Measurements from ENCODE around the gene KATNAL1. TPM values are rescaled to one million over a fixed set of nuclear protein-coding genes. Genes with fewer than 3 reads are reported as not detected.

The KATNAL1 gene
- total RNA-seq, 5 donors from 2014 or later (not counting 1 experiment from before 2014, with no cell fraction given), result 4.0 to 13.8 (median 7.3) TPM

DNA sequence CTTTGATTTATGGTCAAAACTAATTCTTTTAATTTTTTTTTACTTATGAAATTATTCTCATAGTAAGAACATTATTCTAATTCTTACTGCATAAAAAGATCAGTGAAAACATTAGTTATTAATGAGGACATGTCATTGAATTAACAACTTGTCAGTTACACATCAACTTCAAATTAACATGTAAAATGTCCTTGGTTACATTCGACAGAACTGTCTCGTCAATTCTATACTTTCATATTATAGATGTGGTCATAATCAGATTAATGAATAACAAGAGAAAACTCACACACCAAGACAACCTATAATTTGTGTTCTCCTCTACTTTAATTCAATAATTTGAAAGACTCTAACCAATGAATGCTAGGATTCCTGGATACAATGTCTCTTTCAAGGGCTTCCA is 66.7 kb downstream of the KATNAL1 start:
- CTCF ChIA-PET, result no interaction called here
- peaks cover 0 to 3% (median 0%) of the 10 kb centered on the region in 3 donors for H3K4me1 Mint-ChIP-seq
- Histone ChIP-seq H3K27ac (ENCODE audit: low read length) (no peak overlapping the region), H3K27me3 (replicated peaks in 1 of 2; ENCODE audit: control insufficient read depth in 2 of 2, extremely low read depth in 1 of 2, insufficient read depth in 2 of 2, low read length in 1 of 2) (no peaks in the 10 kb centered on the region), H3K36me3 (ENCODE audit: control insufficient read depth in 2 of 2, extremely low read depth in 1 of 2, insufficient read depth in 1 of 2, low read length in 1 of 2) (no peaks in the 10 kb centered on the region), H3K4me3 (ENCODE audit: control insufficient read depth in 1 of 2, extremely low read depth in 1 of 2, low read length in 1 of 2) (no peak overlapping the region), H3K4me1 (ENCODE audit: control insufficient read depth in 1 of 2, extremely low read depth in 1 of 2, insufficient read depth in 2 of 2, low read length in 2 of 2) (no peaks in the 10 kb centered on the region), H3K9me3 (no peaks in the 10 kb centered on the region)
- POLR2A ChIA-PET, result no interaction called here
- H3K27ac Mint-ChIP-seq, result no peak overlapping the region
- DNase-seq (no peak), ATAC-seq (replicated peaks in 1 of 4) (no peak)
- no peaks in the 10 kb centered on the region for H3K27me3 Mint-ChIP-seq
- peaks cover 27% of the 10 kb centered on the region for H3K36me3 Mint-ChIP-seq
- H3K9me3 Mint-ChIP-seq, result peaks cover 0 to 5% (median 0%) of the 10 kb centered on the region in 3 donors
- H3K4me3 Mint-ChIP-seq, result no peak overlapping the region
- no CpG with 5 or more reads among the region's 2 CpGs for WGBS (ENCODE audit: insufficient coverage)

DNA sequence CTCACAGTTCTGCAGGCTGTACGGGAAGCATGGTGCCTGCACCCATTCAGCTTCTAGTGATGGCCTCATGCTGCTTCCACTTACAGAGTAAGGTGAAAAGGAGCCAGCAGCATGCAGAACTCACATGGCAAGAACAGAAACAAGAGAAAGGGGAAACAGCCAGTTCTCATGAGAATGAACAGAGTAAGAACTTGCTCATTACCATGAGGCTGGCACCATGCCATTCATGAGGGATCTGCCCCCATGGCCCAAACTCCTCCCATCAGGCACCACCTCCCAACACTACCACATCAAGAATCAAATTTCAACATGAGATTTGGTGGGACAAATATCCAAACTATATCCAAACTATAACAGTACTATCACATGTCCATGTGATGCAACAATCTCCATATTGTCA is 72.1 kb downstream of the KATNAL1 start:
- no peak for ATAC-seq (replicated peaks in 1 of 4)
- H3K27me3 ChIP-seq (replicated peaks in 1 of 2; ENCODE audit: control insufficient read depth in 2 of 2, extremely low read depth in 1 of 2, insufficient read depth in 2 of 2, low read length in 1 of 2), result no peaks in the 10 kb centered on the region
- H3K4me3 ChIP-seq (ENCODE audit: control insufficient read depth in 1 of 2, extremely low read depth in 1 of 2, low read length in 1 of 2), result no peak overlapping the region
- CTCF ChIA-PET, result no interaction called here
- no peaks in the 10 kb centered on the region for H3K9me3 ChIP-seq
- 100% methylated on average over 1 of the region's 1 CpG for WGBS (ENCODE audit: insufficient coverage)
- Mint-ChIP-seq H3K27me3 (no peaks in the 10 kb centered on the region), H3K27ac (no peak overlapping the region), H3K9me3 (no peaks in the 10 kb centered on the region), H3K4me3 (no peak overlapping the region), H3K36me3 (peaks cover 18% of the 10 kb centered on the region), H3K4me1 (no peaks in the 10 kb centered on the region)
- H3K36me3 ChIP-seq (ENCODE audit: control insufficient read depth in 2 of 2, extremely low read depth in 1 of 2, insufficient read depth in 1 of 2, low read length in 1 of 2), result peaks cover 0 to 5% of the 10 kb centered on the region in 2 donors
- POLR2A ChIA-PET, result no interaction called here
- no peak for DNase-seq
- H3K4me1 ChIP-seq (ENCODE audit: control insufficient read depth in 1 of 2, extremely low read depth in 1 of 2, insufficient read depth in 2 of 2, low read length in 2 of 2), result no peaks in the 10 kb centered on the region
- H3K27ac ChIP-seq (ENCODE audit: low read length), result no peak overlapping the region

DNA sequence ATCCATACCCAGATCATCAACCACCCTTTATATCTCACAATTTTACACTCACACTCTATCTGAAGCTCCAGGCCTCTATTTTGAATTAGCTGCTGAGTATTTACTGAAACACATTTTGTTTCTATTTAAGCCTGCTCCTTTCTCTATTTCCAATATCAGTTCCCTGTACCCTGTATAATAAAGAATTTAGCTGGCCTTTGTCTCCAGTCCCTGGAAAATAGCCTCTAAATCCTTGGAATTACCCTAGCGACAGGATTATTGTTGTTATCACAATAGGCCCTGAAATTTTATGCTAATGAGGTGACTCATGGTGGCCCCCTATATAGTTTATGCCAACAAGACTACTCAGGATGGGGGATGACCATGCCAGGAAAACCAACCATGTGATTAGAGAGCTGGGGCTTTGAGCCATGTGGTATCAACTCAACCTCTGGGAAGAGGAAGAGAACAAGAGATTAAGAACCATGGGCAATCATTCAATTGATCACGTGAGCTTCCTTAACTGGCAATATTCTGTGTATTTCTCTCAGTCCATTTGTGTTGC is 72.7 kb downstream of the KATNAL1 start:
- no peaks in the 10 kb centered on the region for H3K27me3 ChIP-seq (replicated peaks in 1 of 2; ENCODE audit: control insufficient read depth in 2 of 2, extremely low read depth in 1 of 2, insufficient read depth in 2 of 2, low read length in 1 of 2)
- no peak overlapping the region for H3K4me3 ChIP-seq (ENCODE audit: control insufficient read depth in 1 of 2, extremely low read depth in 1 of 2, low read length in 1 of 2)
- no peaks in the 10 kb centered on the region for H3K9me3 Mint-ChIP-seq
- ChIA-PET POLR2A (no interaction called here), CTCF (no interaction called here)
- H3K27ac Mint-ChIP-seq, result no peak overlapping the region
- peaks cover 0 to 8% of the 10 kb centered on the region in 2 donors for H3K36me3 ChIP-seq (ENCODE audit: control insufficient read depth in 2 of 2, extremely low read depth in 1 of 2, insufficient read depth in 1 of 2, low read length in 1 of 2)
- H3K4me3 Mint-ChIP-seq, result no peak overlapping the region
- no peaks in the 10 kb centered on the region for H3K9me3 ChIP-seq
- H3K27me3 Mint-ChIP-seq, result no peaks in the 10 kb centered on the region
- H3K4me1 ChIP-seq (ENCODE audit: control insufficient read depth in 1 of 2, extremely low read depth in 1 of 2, insufficient read depth in 2 of 2, low read length in 2 of 2), result no peaks in the 10 kb centered on the region
- H3K4me1 Mint-ChIP-seq, result no peaks in the 10 kb centered on the region
- peaks cover 17% of the 10 kb centered on the region for H3K36me3 Mint-ChIP-seq
- no CpG with 5 or more reads among the region's 2 CpGs for WGBS (ENCODE audit: insufficient coverage)
- DNase-seq (no peak), ATAC-seq (replicated peaks in 1 of 4) (no peak)
- H3K27ac ChIP-seq (ENCODE audit: low read length), result no peak overlapping the region

DNA sequence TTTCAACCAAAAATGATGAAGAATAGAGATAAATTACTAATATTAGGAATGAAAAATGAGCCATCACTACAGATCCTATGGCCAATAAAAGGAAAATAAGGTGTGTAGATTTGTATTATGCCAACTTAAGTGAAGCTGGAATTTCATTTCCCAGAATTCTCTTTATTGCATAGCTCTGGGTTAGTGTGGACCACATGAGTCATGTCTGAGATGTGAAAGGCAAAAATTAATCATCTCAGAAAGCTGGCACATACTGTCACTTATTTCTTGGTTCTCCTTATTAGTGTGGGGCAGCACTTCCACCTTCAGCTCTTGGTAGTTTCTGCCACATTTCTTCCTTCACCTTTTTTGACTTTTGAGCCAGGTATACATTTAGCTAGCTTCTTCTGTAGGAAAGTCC is 82.6 kb downstream of the KATNAL1 start:
- POLR2A ChIA-PET, result no interaction called here
- H3K4me3 Mint-ChIP-seq, result no peak overlapping the region

DNA sequence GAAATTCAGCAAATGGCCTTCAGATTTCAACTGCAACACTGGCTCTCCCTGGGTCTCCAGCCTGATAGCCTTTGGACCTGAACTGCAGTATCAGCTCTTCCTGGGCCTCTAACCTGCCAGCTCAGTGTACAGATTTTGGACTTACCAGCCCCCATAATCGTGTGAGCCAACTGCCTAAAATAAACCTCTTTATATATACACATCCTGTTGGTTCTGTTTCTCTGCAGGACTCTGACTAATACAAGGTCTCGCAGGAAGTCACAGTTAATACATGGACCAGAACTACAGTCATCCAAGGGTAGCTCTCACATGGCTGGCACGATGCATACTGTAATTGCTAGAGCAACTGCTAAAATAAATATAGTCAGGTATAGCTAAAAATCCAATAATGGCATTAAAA is 85.1 kb downstream of the KATNAL1 start:
- ChIA-PET POLR2A (no interaction called here), CTCF (no interaction called here)
- Histone ChIP-seq H3K27ac (ENCODE audit: low read length) (no peak overlapping the region), H3K27me3 (replicated peaks in 1 of 2; ENCODE audit: control insufficient read depth in 2 of 2, extremely low read depth in 1 of 2, insufficient read depth in 2 of 2, low read length in 1 of 2) (no peaks in the 10 kb centered on the region), H3K9me3 (peaks cover 7% of the 10 kb centered on the region), H3K4me3 (ENCODE audit: control insufficient read depth in 1 of 2, extremely low read depth in 1 of 2, low read length in 1 of 2) (no peak overlapping the region), H3K36me3 (ENCODE audit: control insufficient read depth in 2 of 2, extremely low read depth in 1 of 2, insufficient read depth in 1 of 2, low read length in 1 of 2) (peaks cover 0 to 6% of the 10 kb centered on the region in 2 donors), H3K4me1 (ENCODE audit: control insufficient read depth in 1 of 2, extremely low read depth in 1 of 2, insufficient read depth in 2 of 2, low read length in 2 of 2) (no peaks in the 10 kb centered on the region)
- Mint-ChIP-seq H3K36me3 (peaks cover 52% of the 10 kb centered on the region), H3K27me3 (no peaks in the 10 kb centered on the region), H3K4me1 (no peaks in the 10 kb centered on the region), H3K4me3 (no peak overlapping the region), H3K9me3 (peaks cover 0 to 19% (median 8%) of the 10 kb centered on the region in 3 donors), H3K27ac (no peak overlapping the region)
- WGBS (ENCODE audit: insufficient coverage), result no CpG with 5 or more reads among the region's 3 CpGs
- no peak for DNase-seq
- ATAC-seq (replicated peaks in 1 of 4), result no peak

More for the DNA sequence above, 82.6 kb downstream of the KATNAL1 start:
- H3K9me3 Mint-ChIP-seq, result peaks cover 0 to 19% (median 8%) of the 10 kb centered on the region in 3 donors
- no peaks in the 10 kb centered on the region for H3K4me1 Mint-ChIP-seq
- H3K36me3 ChIP-seq (ENCODE audit: control insufficient read depth in 2 of 2, extremely low read depth in 1 of 2, insufficient read depth in 1 of 2, low read length in 1 of 2), result peaks cover 0 to 6% of the 10 kb centered on the region in 2 donors
- no peak for DNase-seq
- H3K27ac Mint-ChIP-seq, result no peak overlapping the region
- CTCF ChIA-PET, result interaction anchor here in 1 of 2 donors (0.9 kb wide), 1 partner anchor 250 kb away, joined by 4 read pairs; no protein-coding TSS in a partner anchor
- H3K9me3 ChIP-seq, result peaks cover 7% of the 10 kb centered on the region
- no peak overlapping the region for H3K4me3 ChIP-seq (ENCODE audit: control insufficient read depth in 1 of 2, extremely low read depth in 1 of 2, low read length in 1 of 2)
- H3K27ac ChIP-seq (ENCODE audit: low read length), result no peak overlapping the region
- no peak for ATAC-seq (replicated peaks in 1 of 4)
- H3K27me3 ChIP-seq (replicated peaks in 1 of 2; ENCODE audit: control insufficient read depth in 2 of 2, extremely low read depth in 1 of 2, insufficient read depth in 2 of 2, low read length in 1 of 2), result no peaks in the 10 kb centered on the region
- H3K36me3 Mint-ChIP-seq, result peaks cover 58% of the 10 kb centered on the region
- H3K27me3 Mint-ChIP-seq, result no peaks in the 10 kb centered on the region
- H3K4me1 ChIP-seq (ENCODE audit: control insufficient read depth in 1 of 2, extremely low read depth in 1 of 2, insufficient read depth in 2 of 2, low read length in 2 of 2), result no peaks in the 10 kb centered on the region

DNA sequence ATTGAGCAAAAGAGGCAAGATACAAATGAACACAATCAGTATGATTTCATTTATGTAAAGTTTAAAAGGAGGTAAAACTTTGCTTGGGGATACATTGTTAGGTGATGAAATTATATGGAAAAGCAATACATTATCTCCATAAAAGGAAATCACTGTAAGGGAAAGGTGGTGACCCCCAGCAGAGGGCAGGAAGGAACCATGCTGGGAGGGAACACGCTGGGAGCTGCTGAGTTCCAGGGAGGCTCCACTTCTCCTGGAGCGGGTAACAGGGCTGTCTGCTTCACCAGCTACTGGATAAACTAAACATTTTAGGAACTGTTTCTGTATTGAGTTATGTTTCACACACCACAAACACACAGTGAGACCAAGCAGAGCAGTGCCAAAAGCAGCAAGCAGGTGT is 91.2 kb downstream of the KATNAL1 start:
- Mint-ChIP-seq H3K36me3 (peaks cover 18% of the 10 kb centered on the region), H3K27ac (no peak overlapping the region), H3K9me3 (no peaks in the 10 kb centered on the region), H3K4me1 (no peaks in the 10 kb centered on the region), H3K27me3 (no peaks in the 10 kb centered on the region), H3K4me3 (no peak overlapping the region)
- no CpG with 5 or more reads among the region's 2 CpGs for WGBS (ENCODE audit: insufficient coverage)
- no peaks in the 10 kb centered on the region for H3K4me1 ChIP-seq (ENCODE audit: control insufficient read depth in 1 of 2, extremely low read depth in 1 of 2, insufficient read depth in 2 of 2, low read length in 2 of 2)
- no peak overlapping the region for H3K27ac ChIP-seq (ENCODE audit: low read length)
- no peak overlapping the region for H3K4me3 ChIP-seq (ENCODE audit: control insufficient read depth in 1 of 2, extremely low read depth in 1 of 2, low read length in 1 of 2)
- no peaks in the 10 kb centered on the region for H3K27me3 ChIP-seq (replicated peaks in 1 of 2; ENCODE audit: control insufficient read depth in 2 of 2, extremely low read depth in 1 of 2, insufficient read depth in 2 of 2, low read length in 1 of 2)
- ATAC-seq (replicated peaks in 1 of 4), result no peak
- ChIA-PET POLR2A (no interaction called here), CTCF (no interaction called here)
- DNase-seq, result no peak
- no peaks in the 10 kb centered on the region for H3K9me3 ChIP-seq
- no peaks in the 10 kb centered on the region for H3K36me3 ChIP-seq (ENCODE audit: control insufficient read depth in 2 of 2, extremely low read depth in 1 of 2, insufficient read depth in 1 of 2, low read length in 1 of 2)

DNA sequence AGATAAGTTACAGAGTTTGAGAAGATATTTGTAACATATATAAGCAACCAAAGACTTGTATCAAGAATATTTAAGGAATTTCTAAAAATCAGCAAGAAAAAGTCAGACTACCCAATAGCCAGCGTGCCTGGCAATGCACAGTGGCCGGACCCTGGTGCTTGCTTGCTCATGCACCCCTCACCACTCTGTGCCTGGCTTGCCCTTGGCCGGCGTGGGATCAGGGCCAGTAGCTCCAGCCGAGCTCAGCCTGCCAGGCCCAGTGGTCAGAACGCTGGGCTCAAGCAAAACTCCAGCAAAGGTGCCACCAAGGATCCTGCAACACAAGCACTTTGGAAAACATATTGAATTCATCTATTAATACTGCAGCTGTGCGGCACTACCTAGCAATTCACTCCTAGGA is 95.1 kb downstream of the KATNAL1 start:
- 95% methylated on average over 6 of the region's 7 CpGs for WGBS (ENCODE audit: insufficient coverage)
- Histone ChIP-seq H3K4me1 (ENCODE audit: control insufficient read depth in 1 of 2, extremely low read depth in 1 of 2, insufficient read depth in 2 of 2, low read length in 2 of 2) (peaks cover 0 to 13% of the 10 kb centered on the region in 2 experiments), H3K9me3 (no peaks in the 10 kb centered on the region), H3K27me3 (replicated peaks in 1 of 2; ENCODE audit: control insufficient read depth in 2 of 2, extremely low read depth in 1 of 2, insufficient read depth in 2 of 2, low read length in 1 of 2) (no peaks in the 10 kb centered on the region), H3K27ac (ENCODE audit: low read length) (no peak overlapping the region), H3K4me3 (ENCODE audit: control insufficient read depth in 1 of 2, extremely low read depth in 1 of 2, low read length in 1 of 2) (no peak overlapping the region), H3K36me3 (ENCODE audit: control insufficient read depth in 2 of 2, extremely low read depth in 1 of 2, insufficient read depth in 1 of 2, low read length in 1 of 2) (no peaks in the 10 kb centered on the region)
- DNase-seq, result no peak
- ChIA-PET POLR2A (no interaction called here), CTCF (no interaction called here)
- Mint-ChIP-seq H3K4me3 (no peak overlapping the region), H3K36me3 (peaks cover 24% of the 10 kb centered on the region), H3K27me3 (no peaks in the 10 kb centered on the region), H3K27ac (no peak overlapping the region), H3K4me1 (peaks cover 5 to 6% (median 5%) of the 10 kb centered on the region in 3 donors), H3K9me3 (no peaks in the 10 kb centered on the region)
- no peak for ATAC-seq (replicated peaks in 1 of 4)

All from T-cell (primary cell).